Astrocyte (in vitro differentiated cells and primary cell): ENCODE results near the gene PLPP1. TPM values are rescaled to one million over a fixed set of nuclear protein-coding genes. Genes with fewer than 3 reads are reported as not detected.
A peak's percentile ranks its signal among the peaks of the same experiment; 100 is the strongest.

Experiments
- DNase-seq: peaks from one replicate; pipeline ENCODE4 v3.0.0-alpha.2; 2010; ENCODE audit warnings: low read depth
- FAIRE-seq: peaks from 2 replicates; lab custom pipeline; 2011; peaks lifted over from hg19 to GRCh38; lab: Jason Lieb, UNC
- H2AFZ ChIP-seq: 2 replicates; pipeline ENCODE4 v1.6.0; 2012; ENCODE audit warnings: low read depth, low read length, inconsistent platforms
- H3K27ac ChIP-seq: 2 replicates; pipeline ENCODE4 v1.5.1; 2011; ENCODE audit warnings: low read depth, low read length, inconsistent platforms
- H3K27me3 ChIP-seq: 2 replicates; pipeline ENCODE4 v1.6.0; 2011; ENCODE audit warnings: low read length, inconsistent platforms; ENCODE audit not compliant: insufficient read depth
- H3K36me3 ChIP-seq: 2 replicates; pipeline ENCODE4 v1.5.1; 2011; ENCODE audit warnings: low read length, inconsistent platforms; ENCODE audit not compliant: insufficient read depth
- H3K4me1 ChIP-seq: 2 replicates; pipeline ENCODE4 v1.5.1; 2011; ENCODE audit warnings: low read length, inconsistent platforms; ENCODE audit not compliant: insufficient read depth
- H3K4me2 ChIP-seq: 2 replicates; pipeline ENCODE4 v1.6.0; 2012; ENCODE audit warnings: low read length, inconsistent platforms
- H3K4me3 ChIP-seq: 2 replicates; pipeline ENCODE4 v1.5.1; 2011; ENCODE audit warnings: low read depth, mild to moderate bottlenecking, low read length, inconsistent platforms; ENCODE audit not compliant: insufficient read depth
- H3K79me2 ChIP-seq: 2 replicates; pipeline ENCODE4 v1.6.0; 2012; ENCODE audit warnings: mild to moderate bottlenecking, low read length, inconsistent platforms; ENCODE audit not compliant: insufficient read depth
- H3K9ac ChIP-seq: 2 replicates; pipeline ENCODE4 v1.6.0; 2012; ENCODE audit warnings: mild to moderate bottlenecking, low read length, inconsistent platforms
- H3K9me3 ChIP-seq: 2 replicates; pipeline ENCODE4 v1.5.1; 2012; ENCODE audit warnings: low read depth, mild to moderate bottlenecking, low read length, inconsistent platforms; ENCODE audit not compliant: insufficient read depth
- H4K20me1 ChIP-seq: 2 replicates; pipeline ENCODE4 v1.6.0; 2012; ENCODE audit warnings: low read length, inconsistent platforms; ENCODE audit not compliant: insufficient read depth
- H3K27ac Mint-ChIP-seq: one replicate; pipeline ENCODE4 v1.8.0; 2021; ENCODE audit warnings: mild to moderate bottlenecking, mixed read lengths; ENCODE audit not compliant: unreplicated experiment
- H3K27me3 Mint-ChIP-seq: one replicate; pipeline ENCODE4 v1.8.0; 2021; ENCODE audit warnings: low read depth, mixed read lengths; ENCODE audit not compliant: unreplicated experiment
- H3K36me3 Mint-ChIP-seq: one replicate; pipeline ENCODE4 v1.8.0; 2021; ENCODE audit warnings: low read depth, mixed read lengths; ENCODE audit not compliant: unreplicated experiment
- H3K4me1 Mint-ChIP-seq: one replicate; pipeline ENCODE4 v1.8.0; 2021; ENCODE audit warnings: low read depth, mixed read lengths; ENCODE audit not compliant: unreplicated experiment
- H3K4me3 Mint-ChIP-seq: one replicate; pipeline ENCODE4 v1.8.0; 2021; ENCODE audit warnings: mild to moderate bottlenecking, moderate library complexity, mixed read lengths; ENCODE audit not compliant: unreplicated experiment
- H3K9me3 Mint-ChIP-seq: one replicate; pipeline ENCODE4 v1.8.0; 2021; ENCODE audit warnings: mild to moderate bottlenecking, mixed read lengths; ENCODE audit not compliant: unreplicated experiment
- CTCF ChIP-seq: IDR thresholded peaks from 2 replicates; pipeline ENCODE4 v1.5.1; 2011; ENCODE audit warnings: low read depth, mild to moderate bottlenecking, inconsistent platforms, low read length, moderate library complexity; ENCODE audit not compliant: insufficient read depth
- EZH2 ChIP-seq: IDR thresholded peaks from 2 replicates; pipeline ENCODE4 v1.6.1; 2012; ENCODE audit warnings: mild to moderate bottlenecking, low read length, inconsistent platforms; ENCODE audit not compliant: insufficient read depth
- total RNA-seq: library from RNA; stranded (reverse); gene quantifications from 2 replicates; pipeline ENCODE4 v1.2.1, GENCODE V29; 2021

The PLPP1 gene
- total RNA-seq, 1 donor from 2014 or later, result 56.3 TPM

DNA sequence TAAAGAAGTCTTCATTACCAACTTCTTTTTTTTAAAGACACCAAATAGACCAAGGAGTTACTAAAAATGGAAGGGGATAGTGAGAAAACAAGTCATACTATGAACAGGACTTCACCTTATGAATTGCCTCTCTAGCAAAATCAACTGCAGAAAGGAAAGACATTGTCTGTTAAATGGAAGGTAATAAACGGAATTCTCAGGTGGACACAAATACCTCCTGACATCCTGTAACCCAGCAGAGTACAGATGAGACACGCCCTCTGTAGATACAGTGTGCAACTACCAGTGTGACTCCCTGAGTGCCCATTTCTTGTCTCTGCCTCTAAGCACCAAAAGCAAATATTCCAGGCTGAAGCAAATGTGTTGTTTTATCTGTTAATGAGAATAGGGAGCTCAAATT, 12.2 kb upstream of the PLPP1 start:
- Histone ChIP-seq H3K36me3 (no peaks in the 10 kb centered on the region), H3K4me1 (no peaks in the 10 kb centered on the region), H3K27me3 (no peaks in the 10 kb centered on the region), H3K9me3 (no peaks in the 10 kb centered on the region), H4K20me1 (no peaks in the 10 kb centered on the region), H3K79me2 (no peaks in the 10 kb centered on the region), H2AFZ (no peak overlapping the region), H3K27ac (no peak overlapping the region), H3K9ac (no peak overlapping the region), H3K4me3 (no peak overlapping the region), H3K4me2 (no peak overlapping the region)
- no peak for TF ChIP-seq EZH2
- no peak for TF ChIP-seq CTCF
- no peak overlapping the region for H3K27ac Mint-ChIP-seq
- no peaks in the 10 kb centered on the region for H3K27me3 Mint-ChIP-seq
- peaks cover 2% of the 10 kb centered on the region for H3K4me1 Mint-ChIP-seq
- no peak for FAIRE-seq
- DNase-seq, result no peak
- H3K36me3 Mint-ChIP-seq, result no peaks in the 10 kb centered on the region
- H3K4me3 Mint-ChIP-seq, result no peak overlapping the region
- no peaks in the 10 kb centered on the region for H3K9me3 Mint-ChIP-seq

- H3K4me1 ChIP-seq, result no peaks in the 10 kb centered on the region
- no peaks in the 10 kb centered on the region for H3K27me3 ChIP-seq
- no peak overlapping the region for H3K4me2 ChIP-seq
- no peaks in the 10 kb centered on the region for H3K9me3 ChIP-seq
- Mint-ChIP-seq H3K4me1 (peaks cover 2% of the 10 kb centered on the region), H3K9me3 (no peaks in the 10 kb centered on the region), H3K27ac (no peak overlapping the region), H3K27me3 (no peaks in the 10 kb centered on the region), H3K36me3 (no peaks in the 10 kb centered on the region), H3K4me3 (no peak overlapping the region)
- no peak overlapping the region for H3K27ac ChIP-seq
- H3K79me2 ChIP-seq, result no peaks in the 10 kb centered on the region
- FAIRE-seq (no peak), DNase-seq (peak; percentile 4)
- no peak overlapping the region for H3K4me3 ChIP-seq
- H3K36me3 ChIP-seq, result no peaks in the 10 kb centered on the region
- H2AFZ ChIP-seq, result no peak overlapping the region
- H4K20me1 ChIP-seq, result no peaks in the 10 kb centered on the region
- no peak for TF ChIP-seq CTCF
- TF ChIP-seq EZH2, result no peak
- H3K9ac ChIP-seq, result no peak overlapping the region
These were observed 9.6 kb upstream of the PLPP1 start for GRCh38 chr5:55544341-55544740.

- H3K9me3 Mint-ChIP-seq, result no peaks in the 10 kb centered on the region
- no peaks in the 10 kb centered on the region for H3K27me3 Mint-ChIP-seq
- H3K36me3 ChIP-seq, result no peaks in the 10 kb centered on the region
- no peaks in the 10 kb centered on the region for H3K9me3 ChIP-seq
- no peak for FAIRE-seq
- H3K4me3 Mint-ChIP-seq, result no peak overlapping the region
- H3K4me1 Mint-ChIP-seq, result peaks cover 3% of the 10 kb centered on the region
- TF ChIP-seq EZH2, result no peak
- no peak for TF ChIP-seq CTCF
- H3K27ac ChIP-seq, result no peak overlapping the region
- H3K4me1 ChIP-seq, result no peaks in the 10 kb centered on the region
- no peaks in the 10 kb centered on the region for H3K36me3 Mint-ChIP-seq
- no peak overlapping the region for H3K27ac Mint-ChIP-seq
- no peaks in the 10 kb centered on the region for H3K27me3 ChIP-seq
- H3K79me2 ChIP-seq, result no peaks in the 10 kb centered on the region
- no peak overlapping the region for H3K9ac ChIP-seq
- H3K4me2 ChIP-seq, result no peak overlapping the region
- H3K4me3 ChIP-seq, result no peak overlapping the region
- no peak for DNase-seq
- no peaks in the 10 kb centered on the region for H4K20me1 ChIP-seq
- H2AFZ ChIP-seq, result no peak overlapping the region
These were observed 6.4 kb upstream of the PLPP1 start for GRCh38 chr5:55541056-55541635.
